HG03135 (cell line): ENCODE data around the gene DMAC2.
"Not testable (repeated sequence)": the region's sequence is repeated elsewhere in the genome, so short reads cannot be mapped to it uniquely, and the experiment has no call there.

Experiments
- ATAC-seq: cut with Tn5 transposase; IDR thresholded peaks from one replicate; pipeline ENCODE4 v1.9.1; 2021; ENCODE audit warnings: mild to moderate bottlenecking, moderate library complexity; ENCODE audit not compliant: unreplicated experiment

The DMAC2 gene

GRCh38 chr19:41439441-41440222 is at the start of gene DMAC2:
TSS of gene DMAC2 (minus strand) at chr19:41439912. CDS start at chr19:41439899, 13 bp downstream.
- peak; percentile 90 for ATAC-seq

GRCh38 chr19:41486953-41487352 is 47.2 kb upstream of the DMAC2 start:
- not testable (repeated sequence) for ATAC-seq

DNA sequence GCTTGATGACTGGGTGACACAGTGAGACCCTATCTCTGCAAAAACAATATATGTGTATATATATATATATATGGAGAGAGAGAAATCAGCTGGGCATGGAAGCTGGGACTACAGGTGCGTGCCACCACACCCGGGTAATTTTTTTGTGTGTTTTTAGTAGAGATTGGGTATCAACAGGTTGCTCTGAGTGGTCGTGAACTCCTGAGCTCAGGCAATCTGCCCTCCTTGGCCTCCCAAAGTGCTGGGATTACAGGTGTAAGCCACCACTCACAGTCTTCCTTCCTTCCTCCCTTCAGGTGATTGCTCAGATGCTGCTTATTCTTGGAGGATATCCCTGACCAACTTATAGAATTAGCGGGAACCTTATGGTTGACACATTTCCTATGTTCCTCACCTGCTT is 45.1 kb upstream of the DMAC2 start:
- no peak for ATAC-seq

- no peak for ATAC-seq
Measured at GRCh38 chr19:41480336-41480735, 40.6 kb upstream of the DMAC2 start.

GRCh38 chr19:41479757-41480191 is 40.1 kb upstream of the DMAC2 start:
- no peak for ATAC-seq

- ATAC-seq: no peak
Measured at GRCh38 chr19:41478875-41479756, 39.4 kb upstream of the DMAC2 start.

DNA sequence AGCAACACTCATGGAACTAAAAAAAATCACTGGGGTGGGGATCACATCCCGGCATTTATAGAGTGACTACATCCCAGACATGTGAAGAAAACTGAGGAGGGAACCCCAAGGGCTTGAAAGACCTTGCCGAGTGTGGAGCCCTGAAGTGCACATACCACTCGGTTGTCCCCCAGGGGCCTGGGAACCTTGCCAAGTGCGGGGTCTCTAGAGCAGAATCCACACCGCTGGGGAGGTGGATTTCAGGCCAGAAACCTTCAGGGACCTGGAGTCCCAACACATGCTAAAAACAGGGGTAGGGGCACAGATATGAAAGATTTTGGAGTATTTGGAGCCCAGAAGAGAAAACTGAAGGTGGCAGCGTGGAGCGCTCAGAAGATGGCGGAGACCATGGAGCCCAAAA is 38.5 kb upstream of the DMAC2 start:
- ATAC-seq: no peak

GRCh38 chr19:41476583-41476982 is 36.9 kb upstream of the DMAC2 start:
- ATAC-seq: no peak

DNA sequence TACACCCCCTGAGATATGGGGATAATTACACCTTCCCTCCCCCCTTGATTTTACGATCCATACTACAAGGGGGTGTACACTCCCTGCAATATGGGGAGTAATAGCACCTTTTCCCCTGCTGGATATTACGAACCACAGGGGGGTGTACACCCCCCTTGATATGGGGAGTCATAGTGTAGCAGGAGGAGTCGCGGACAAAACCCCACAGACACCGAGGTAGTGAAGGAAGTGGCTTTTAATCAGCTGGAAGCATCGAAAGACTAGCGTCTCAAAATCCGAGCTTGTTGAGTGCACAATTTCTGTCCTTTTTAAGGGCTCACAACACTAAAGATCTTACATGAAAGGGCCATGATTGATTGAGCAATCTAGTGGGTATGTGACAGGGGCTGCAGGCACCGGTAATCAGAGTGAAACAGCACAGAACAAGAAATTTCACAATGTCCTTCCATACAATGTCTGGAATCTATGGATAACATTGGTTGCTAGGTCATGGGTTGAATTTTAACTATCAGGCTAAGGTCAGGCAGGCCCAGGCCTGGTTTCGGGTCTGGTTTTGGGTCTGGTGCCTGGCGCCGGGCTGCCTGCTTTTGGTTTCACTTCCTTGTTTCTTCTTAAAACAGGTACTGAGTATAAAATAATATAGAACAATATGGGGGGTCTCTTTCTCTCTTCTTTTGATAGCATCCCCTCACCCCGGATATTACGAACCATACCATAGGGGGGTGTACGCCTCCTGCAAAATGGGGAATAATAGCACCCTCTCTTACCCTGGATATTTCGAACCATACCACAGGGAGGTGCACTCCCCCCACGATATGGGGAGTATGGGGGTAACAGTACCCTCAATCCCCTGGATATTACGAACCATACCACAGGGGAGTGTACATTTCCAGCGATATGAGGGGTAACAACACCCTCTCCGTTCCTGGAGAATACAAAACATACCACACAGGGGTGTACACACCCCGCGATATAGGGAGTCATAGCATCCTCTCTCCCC is 23.8 kb upstream of the DMAC2 start:
- ATAC-seq: not testable (repeated sequence)

DNA sequence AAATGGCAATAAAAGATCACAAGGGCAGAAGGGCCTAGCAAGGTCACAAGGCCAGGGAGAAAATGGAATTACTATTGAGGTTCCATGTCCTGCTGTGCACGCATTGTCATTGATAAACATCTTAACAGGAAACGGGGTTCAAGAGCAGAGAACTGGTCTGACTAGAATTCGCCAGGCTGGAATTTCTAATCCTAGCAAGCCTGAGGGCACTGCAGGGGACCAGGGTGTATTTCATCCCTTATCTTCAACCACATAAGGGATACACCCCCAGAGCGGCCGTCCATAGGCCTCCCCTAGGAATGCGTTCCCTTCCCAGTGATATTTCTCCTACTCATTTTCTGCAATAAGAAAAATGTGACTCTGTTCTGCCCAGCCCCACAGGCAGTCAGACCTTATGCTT is 22.8 kb upstream of the DMAC2 start:
- no peak for ATAC-seq

DNA sequence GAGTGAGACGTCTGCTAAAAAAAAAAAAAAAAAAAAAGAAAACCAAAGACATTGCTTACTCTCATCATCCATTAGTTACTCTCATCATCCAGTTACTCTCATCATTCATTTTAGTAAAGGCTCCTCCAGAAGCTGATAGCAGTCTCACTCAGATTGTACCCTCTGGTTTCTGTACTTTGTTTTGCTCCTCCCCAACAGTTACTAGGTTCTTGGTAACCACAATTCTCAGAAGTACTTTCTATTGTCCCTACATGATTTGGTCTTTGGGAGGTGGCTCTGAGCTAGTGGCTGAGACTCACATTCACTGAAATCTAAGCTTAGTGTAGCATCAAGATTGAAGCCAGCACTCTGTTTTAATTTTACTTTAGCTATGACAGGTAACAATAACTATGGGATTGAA is 17.5 kb upstream of the DMAC2 start:
- ATAC-seq: peak; percentile 85

- ATAC-seq: no peak
Measured at GRCh38 chr19:41456342-41456918, 16.7 kb upstream of the DMAC2 start.

DNA sequence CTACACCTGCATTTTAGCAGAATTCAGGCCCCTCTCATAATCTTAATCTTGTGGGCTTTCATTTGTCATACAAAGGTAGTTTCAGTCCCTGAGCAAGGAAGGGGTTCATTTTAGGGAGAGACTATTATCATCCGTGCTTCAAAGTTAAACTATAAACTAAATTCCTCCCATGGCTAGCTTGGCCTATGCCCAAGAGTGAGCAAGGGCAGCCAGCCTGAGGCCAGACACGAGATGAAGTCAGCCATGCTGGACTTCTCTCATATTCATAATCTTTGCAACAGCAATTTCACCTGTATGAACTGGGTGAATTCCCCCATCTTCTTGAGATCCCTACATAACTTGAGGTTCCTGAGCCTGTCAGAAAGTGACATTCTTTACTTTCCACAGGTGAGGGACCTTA is 16.2 kb upstream of the DMAC2 start:
- ATAC-seq: no peak

DNA sequence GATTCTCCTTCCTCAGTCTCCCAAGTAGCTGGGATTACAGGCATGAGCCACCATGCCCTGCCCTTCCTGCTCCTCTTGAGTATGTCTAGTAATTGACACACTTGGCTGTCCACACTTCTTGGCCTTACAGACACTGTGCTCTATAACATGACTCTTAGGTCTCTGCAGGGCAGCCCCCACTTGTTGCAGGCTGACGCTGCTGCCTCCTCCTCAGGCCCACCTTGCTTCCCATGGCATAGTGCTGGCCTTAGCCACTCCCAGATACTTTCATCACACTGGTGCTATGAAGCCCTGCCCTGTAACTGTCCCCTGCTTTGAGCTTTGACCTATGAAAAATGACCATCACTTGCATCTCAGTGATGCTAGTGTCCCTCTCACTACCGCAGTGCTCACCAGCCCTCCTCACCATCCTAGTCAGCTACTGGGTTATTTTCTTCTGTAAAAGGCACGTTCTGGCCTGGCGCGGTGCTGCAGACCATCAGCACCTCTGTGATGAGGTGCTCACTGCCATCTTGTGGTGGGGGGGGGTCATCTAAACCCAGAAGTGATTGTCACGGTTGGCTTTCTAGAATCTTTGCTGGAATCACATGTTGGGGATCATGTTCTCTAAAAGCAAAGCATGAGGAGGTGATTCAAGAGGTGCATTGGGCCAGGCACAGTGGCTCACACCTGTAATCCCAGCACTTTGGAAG is 13.0 kb upstream of the DMAC2 start:
- no peak for ATAC-seq

DNA sequence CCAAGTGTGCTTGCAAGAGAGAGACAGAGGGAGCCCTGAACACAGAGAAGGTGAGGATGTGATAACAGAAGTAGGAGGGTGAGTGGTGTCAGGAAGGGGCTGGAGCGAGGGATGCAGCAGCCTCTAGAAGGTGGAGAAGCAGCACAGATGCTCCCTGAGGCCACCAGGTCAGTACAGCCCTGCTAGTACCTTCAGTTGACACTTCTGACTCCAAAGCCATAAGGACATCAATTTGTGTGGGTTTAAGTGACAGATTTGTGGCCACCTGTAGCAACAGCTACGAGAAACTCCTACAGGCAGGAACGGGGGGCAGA is 10.1 kb upstream of the DMAC2 start:
- ATAC-seq: no peak

DNA sequence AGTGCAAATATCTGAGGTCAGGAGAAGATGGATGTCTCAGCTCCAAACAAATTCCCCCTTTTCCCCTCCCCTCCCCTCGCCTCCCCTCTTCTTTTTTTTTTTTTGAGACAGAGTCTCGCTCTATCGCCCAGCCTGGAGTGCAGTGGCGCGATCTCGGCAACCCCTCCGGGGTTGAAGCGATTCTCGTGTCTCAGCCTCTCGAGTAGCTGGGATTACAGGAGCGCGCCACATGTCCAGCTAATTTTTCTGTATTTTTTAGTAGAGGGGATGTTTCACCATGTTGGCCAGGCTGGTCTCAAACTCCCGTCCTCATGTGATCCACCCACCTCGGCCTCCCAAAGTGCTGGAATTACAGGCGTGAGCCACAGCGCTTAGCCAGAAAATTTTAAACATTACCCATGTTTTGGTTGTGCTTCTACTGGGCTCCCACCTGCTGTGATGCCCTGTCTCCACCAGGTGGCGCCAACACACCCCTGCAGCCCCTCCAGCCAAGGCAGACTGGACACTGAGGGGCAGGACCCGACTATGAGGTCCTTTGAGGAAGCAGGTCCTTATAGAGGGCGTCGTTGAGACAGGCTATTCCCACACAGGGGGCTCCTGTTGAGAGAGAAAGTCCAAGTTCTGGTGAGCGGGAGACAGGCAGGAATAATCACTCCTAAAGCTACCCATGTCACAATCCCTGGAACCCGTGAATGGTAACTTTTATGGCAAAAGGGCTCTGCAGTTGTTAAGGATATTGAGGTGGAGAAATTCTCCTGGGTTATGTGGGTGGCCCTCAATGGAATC is 9.6 kb upstream of the DMAC2 start:
- no peak for ATAC-seq

DNA sequence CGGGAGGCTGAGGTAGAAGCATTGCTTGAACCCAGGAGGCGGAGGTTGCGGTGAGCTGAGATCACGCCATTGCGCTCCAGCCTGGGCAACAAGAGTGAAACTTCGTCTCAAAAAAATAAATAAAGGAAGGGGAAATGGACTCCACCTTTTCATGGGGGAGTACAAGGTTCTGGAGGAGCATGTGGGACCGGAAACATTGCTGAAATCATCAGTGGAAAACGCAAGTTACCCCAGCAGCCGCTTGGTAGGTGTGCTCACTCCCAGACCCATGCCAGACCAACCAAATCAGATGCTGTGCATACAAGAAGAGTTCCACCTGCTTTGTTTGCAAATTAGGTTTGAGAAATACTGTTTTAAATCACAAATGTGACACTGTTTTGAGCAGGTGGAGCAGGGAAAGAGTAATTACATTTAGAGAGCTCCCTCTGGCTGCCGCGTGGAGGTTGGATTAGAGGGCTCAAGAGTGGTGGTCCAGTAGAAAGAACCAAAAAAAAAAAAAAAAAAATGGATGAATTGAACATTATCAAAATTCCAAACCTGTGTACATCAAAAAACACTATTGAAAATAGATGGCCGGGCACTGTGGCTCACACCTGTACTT is 8.1 kb upstream of the DMAC2 start:
- no peak for ATAC-seq

DNA sequence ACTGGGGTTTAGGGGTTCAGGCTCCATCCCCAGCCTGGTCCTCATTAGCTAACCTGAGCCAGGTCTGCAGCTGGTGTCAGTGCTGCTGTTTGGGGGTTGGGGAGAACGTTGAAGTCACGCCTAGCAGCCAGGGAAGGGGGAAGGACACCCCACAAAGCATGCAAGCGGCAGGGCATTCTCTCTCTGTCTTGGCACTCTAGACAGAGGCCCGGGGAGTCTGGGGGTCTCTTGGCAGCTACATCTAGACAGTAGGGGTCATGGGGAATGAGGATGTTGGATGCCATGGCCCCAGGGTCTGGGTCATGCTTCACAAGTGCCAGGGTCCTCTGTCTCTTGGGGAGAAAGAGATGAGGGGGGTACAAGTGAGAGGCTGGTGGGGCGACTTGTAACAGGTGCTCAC is 5.9 kb upstream of the DMAC2 start:
- no peak for ATAC-seq
